SK-N-SH treated with all-trans-retinoic acid at 6 μM for 48 hours (cell line): ENCODE measurements around the gene PALB2.

ENCODE experiments used
- ATAC-seq: fragments of 200-7000 bp; cut with Tn5 transposase; 3 replicates; pipeline ENCODE4 v1.9.1; 2020; ENCODE audit warnings: mild to moderate bottlenecking, moderate library complexity
- ARNTL ChIP-seq: fragments of 450-650 bp; formaldehyde crosslinking; IDR thresholded peaks from 2 replicates; pipeline ENCODE4 v1.5.0; 2020; ENCODE audit warnings: low read depth, mild to moderate bottlenecking, moderate library complexity, borderline replicate concordance
- BACH2 ChIP-seq: fragments of 250-450 bp; sonication (Bioruptor Pico); IDR thresholded peaks from 2 replicates; pipeline ENCODE4 v1.9.0; 2021; ENCODE audit warnings: mild to moderate bottlenecking, borderline replicate concordance
- ESRRG ChIP-seq: fragments of 250-450 bp; sonication (Bioruptor Pico); IDR thresholded peaks from 2 replicates; pipeline ENCODE4 v1.6.1; 2021; ENCODE audit warnings: mild to moderate bottlenecking
- GLIS3 ChIP-seq: fragments of 250-450 bp; sonication (Bioruptor Pico); IDR thresholded peaks from 2 replicates; pipeline ENCODE4 v1.5.0; 2020; ENCODE audit warnings: mild to moderate bottlenecking, moderate library complexity
- ISL1 ChIP-seq: fragments of 250-450 bp; sonication (Bioruptor Pico); IDR thresholded peaks from 2 replicates; pipeline ENCODE4 v2.1.2; 2022; ENCODE audit warnings: mild to moderate bottlenecking, moderate library complexity
- OSR1 ChIP-seq: fragments of 250-450 bp; sonication (Bioruptor Pico); IDR thresholded peaks from 2 replicates; pipeline ENCODE4 v1.8.0; 2022; ENCODE audit warnings: moderate library complexity, mild to moderate bottlenecking, inconsistent platforms
- PATZ1 ChIP-seq: fragments of 250-450 bp; sonication (Bioruptor Pico); IDR thresholded peaks from 2 replicates; pipeline ENCODE4 v1.8.0; 2020; ENCODE audit warnings: mild to moderate bottlenecking, moderate library complexity, borderline replicate concordance
- PPARA ChIP-seq: fragments of 250-450 bp; sonication (Bioruptor Pico); IDR thresholded peaks from 2 replicates; pipeline ENCODE4 v1.5.0; 2020; ENCODE audit warnings: mild to moderate bottlenecking, borderline replicate concordance
- RARB ChIP-seq: fragments of 250-450 bp; sonication (Bioruptor Pico); IDR thresholded peaks from 2 replicates; pipeline ENCODE4 v1.8.0; 2021; ENCODE audit warnings: mild to moderate bottlenecking, moderate library complexity
- TCF4 ChIP-seq: fragments of 250-450 bp; sonication (Bioruptor Pico); IDR thresholded peaks from 2 replicates; pipeline ENCODE4 v1.8.0; 2021; ENCODE audit warnings: mild to moderate bottlenecking, moderate library complexity, borderline replicate concordance
- TOX ChIP-seq: fragments of 250-450 bp; sonication (Bioruptor Pico); IDR thresholded peaks from 2 replicates; pipeline ENCODE4 v1.8.0; 2021; ENCODE audit warnings: mild to moderate bottlenecking, moderate library complexity, borderline replicate concordance
- ZFP3 ChIP-seq: fragments of 250-450 bp; sonication (Bioruptor Pico); IDR thresholded peaks from 2 replicates; pipeline ENCODE4 v1.5.0; 2020; ENCODE audit warnings: mild to moderate bottlenecking, moderate library complexity
- ZFP30 ChIP-seq: fragments of 450-650 bp; formaldehyde crosslinking; IDR thresholded peaks from 2 replicates; pipeline ENCODE4 v1.5.0; 2022; ENCODE audit warnings: mild to moderate bottlenecking, moderate library complexity
- ZNF565 ChIP-seq: fragments of 450-650 bp; formaldehyde crosslinking; conservative IDR thresholded peaks from 2 replicates; pipeline ENCODE4 v1.5.0; 2020; ENCODE audit warnings: low read depth, mild to moderate bottlenecking, moderate library complexity
- ZNF70 ChIP-seq: fragments of 450-650 bp; formaldehyde crosslinking; IDR thresholded peaks from 2 replicates; pipeline ENCODE4 v1.5.0; 2020; ENCODE audit warnings: mild to moderate bottlenecking, moderate library complexity
- ZNF8 ChIP-seq: fragments of 450-650 bp; formaldehyde crosslinking; IDR thresholded peaks from 2 replicates; pipeline ENCODE4 v1.5.0; 2020; ENCODE audit warnings: mild to moderate bottlenecking, moderate library complexity
- TF ChIP-seq, protein P1 (sequence below): fragments of 250-450 bp; sonication (Bioruptor Pico); IDR thresholded peaks from 2 replicates; pipeline ENCODE4 v1.5.1; 2021; ENCODE audit warnings: mild to moderate bottlenecking, moderate library complexity
- TF ChIP-seq, protein P2 (sequence below): fragments of 250-450 bp; sonication (Bioruptor Pico); IDR thresholded peaks from 2 replicates; pipeline ENCODE4 v1.5.1; 2020; ENCODE audit warnings: low read depth, mild to moderate bottlenecking, moderate library complexity
- TF ChIP-seq, protein P3 (sequence below): fragments of 250-450 bp; sonication (Bioruptor Pico); IDR thresholded peaks from 2 replicates; pipeline ENCODE4 v1.8.0; 2021; ENCODE audit warnings: low read depth, mild to moderate bottlenecking, moderate library complexity, borderline replicate concordance

PALB2 gene

GRCh38 chr16:23679274-23679985 is 38.3 kb upstream of the PALB2 start (continued):
- TF ChIP-seq, protein P1, sequence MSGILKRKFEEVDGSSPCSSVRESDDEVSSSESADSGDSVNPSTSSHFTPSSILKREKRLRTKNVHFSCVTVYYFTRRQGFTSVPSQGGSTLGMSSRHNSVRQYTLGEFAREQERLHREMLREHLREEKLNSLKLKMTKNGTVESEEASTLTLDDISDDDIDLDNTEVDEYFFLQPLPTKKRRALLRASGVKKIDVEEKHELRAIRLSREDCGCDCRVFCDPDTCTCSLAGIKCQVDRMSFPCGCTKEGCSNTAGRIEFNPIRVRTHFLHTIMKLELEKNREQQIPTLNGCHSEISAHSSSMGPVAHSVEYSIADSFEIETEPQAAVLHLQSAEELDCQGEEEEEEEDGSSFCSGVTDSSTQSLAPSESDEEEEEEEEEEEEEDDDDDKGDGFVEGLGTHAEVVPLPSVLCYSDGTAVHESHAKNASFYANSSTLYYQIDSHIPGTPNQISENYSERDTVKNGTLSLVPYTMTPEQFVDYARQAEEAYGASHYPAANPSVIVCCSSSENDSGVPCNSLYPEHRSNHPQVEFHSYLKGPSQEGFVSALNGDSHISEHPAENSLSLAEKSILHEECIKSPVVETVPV (CRISPR knock-in tag) = no peak
- TF ChIP-seq GLIS3 (CRISPR knock-in tag) = no peak
- TF ChIP-seq PATZ1 = no peak
- no peak for TF ChIP-seq ZNF8 (CRISPR knock-in tag)
- no peak for TF ChIP-seq ISL1

DNA sequence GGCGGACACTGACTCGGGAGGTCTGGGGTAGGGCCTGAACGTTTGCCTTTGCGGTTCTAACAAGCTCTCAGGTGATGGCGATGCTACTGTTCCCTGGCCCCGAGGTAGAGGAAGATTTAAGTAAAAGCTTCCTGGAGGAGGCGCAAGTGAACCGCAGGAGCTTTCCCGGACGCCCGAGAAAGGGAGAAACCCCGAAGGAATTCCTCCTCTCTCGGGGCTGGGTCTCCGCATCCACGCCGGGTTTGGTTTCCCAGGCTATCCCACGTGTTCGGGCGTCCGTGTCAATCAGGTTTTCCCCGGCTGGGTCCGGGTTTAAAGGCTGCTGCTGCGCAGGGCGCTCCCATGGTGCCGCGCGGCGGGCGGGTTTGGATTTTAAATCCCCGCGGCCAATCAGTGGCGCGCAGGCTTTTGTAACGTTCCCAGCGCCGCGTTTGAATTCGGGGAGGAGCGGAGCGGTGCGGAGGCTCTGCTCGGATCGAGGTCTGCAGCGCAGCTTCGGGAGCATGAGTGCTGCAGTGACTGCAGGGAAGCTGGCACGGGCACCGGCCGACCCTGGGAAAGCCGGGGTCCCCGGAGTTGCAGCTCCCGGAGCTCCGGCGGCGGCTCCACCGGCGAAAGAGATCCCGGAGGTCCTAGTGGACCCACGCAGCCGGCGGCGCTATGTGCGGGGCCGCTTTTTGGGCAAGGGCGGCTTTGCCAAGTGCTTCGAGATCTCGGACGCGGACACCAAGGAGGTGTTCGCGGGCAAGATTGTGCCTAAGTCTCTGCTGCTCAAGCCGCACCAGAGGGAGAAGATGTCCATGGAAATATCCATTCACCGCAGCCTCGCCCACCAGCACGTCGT is 37.5 kb upstream of the PALB2 start, which contains the start of gene PLK1:
Gene PLK1, plus strand, starts transcription at position 460 of the 844 bp plus-strand sequence. Its CDS starts 44 bp downstream, at position 504.
- TF ChIP-seq ISL1 (no peak), ARNTL (CRISPR knock-in tag) (no peak), OSR1 (CRISPR knock-in tag) (no peak), ZFP3 (CRISPR knock-in tag) (no peak), GLIS3 (CRISPR knock-in tag) (no peak), RARB (CRISPR knock-in tag) (no peak), TCF4 (CRISPR knock-in tag) (no peak), ZFP30 (CRISPR knock-in tag) (no peak), ZNF565 (CRISPR knock-in tag) (no peak), PPARA (CRISPR knock-in tag) (no peak), ZNF8 (CRISPR knock-in tag) (no peak), TOX (CRISPR knock-in tag) (no peak), BACH2 (CRISPR knock-in tag) (no peak), ESRRG (no peak), PATZ1 (no peak), ZNF70 (CRISPR knock-in tag) (no peak)
- TF ChIP-seq, protein P2, sequence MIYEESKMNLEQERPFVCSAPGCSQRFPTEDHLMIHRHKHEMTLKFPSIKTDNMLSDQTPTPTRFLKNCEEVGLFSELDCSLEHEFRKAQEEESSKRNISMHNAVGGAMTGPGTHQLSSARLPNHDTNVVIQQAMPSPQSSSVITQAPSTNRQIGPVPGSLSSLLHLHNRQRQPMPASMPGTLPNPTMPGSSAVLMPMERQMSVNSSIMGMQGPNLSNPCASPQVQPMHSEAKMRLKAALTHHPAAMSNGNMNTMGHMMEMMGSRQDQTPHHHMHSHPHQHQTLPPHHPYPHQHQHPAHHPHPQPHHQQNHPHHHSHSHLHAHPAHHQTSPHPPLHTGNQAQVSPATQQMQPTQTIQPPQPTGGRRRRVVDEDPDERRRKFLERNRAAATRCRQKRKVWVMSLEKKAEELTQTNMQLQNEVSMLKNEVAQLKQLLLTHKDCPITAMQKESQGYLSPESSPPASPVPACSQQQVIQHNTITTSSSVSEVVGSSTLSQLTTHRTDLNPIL (CRISPR knock-in tag) = no peak
- TF ChIP-seq, protein P1 (CRISPR knock-in tag) = no peak
- TF ChIP-seq, protein P3, sequence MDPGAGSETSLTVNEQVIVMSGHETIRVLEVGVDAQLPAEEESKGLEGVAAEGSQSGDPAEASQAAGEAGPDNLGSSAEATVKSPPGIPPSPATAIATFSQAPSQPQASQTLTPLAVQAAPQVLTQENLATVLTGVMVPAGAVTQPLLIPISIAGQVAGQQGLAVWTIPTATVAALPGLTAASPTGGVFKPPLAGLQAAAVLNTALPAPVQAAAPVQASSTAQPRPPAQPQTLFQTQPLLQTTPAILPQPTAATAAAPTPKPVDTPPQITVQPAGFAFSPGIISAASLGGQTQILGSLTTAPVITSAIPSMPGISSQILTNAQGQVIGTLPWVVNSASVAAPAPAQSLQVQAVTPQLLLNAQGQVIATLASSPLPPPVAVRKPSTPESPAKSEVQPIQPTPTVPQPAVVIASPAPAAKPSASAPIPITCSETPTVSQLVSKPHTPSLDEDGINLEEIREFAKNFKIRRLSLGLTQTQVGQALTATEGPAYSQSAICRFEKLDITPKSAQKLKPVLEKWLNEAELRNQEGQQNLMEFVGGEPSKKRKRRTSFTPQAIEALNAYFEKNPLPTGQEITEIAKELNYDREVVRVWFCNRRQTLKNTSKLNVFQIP (CRISPR knock-in tag) = no peak
- peak; percentile 97 for ATAC-seq
